Activated CD8-positive, alpha-beta memory T cell treated with anti-CD3 and anti-CD28 coated beads, Interleukin-2, amount 10 ng/mL, durations not matched to agents 7 days and 5 days (primary cell): ENCODE measurements around the gene RNF121. TPM values are rescaled to one million over a fixed set of nuclear protein-coding genes. Genes with fewer than 3 reads are reported as not detected.

Experiments
- ATAC-seq: fragments of 150-1000 bp; cut with Tn5 transposase; one replicate; pipeline ENCODE4 v1.10.0; 2021; ENCODE audit warnings: moderate library complexity
- CTCF ChIA-PET: fragments of 350-600 bp; sonication (Branson Sonifier 250); formaldehyde crosslinking; loops from one replicate; lab custom pipeline; 2021; ENCODE audit warnings: antibody characterized with exemption; lab: Charles Lee
- DNase-seq: peaks from one replicate; pipeline ENCODE4 v3.0.0-alpha.2; 2020
- H3K27ac Mint-ChIP-seq: one replicate; pipeline ENCODE4 v1.8.0; 2021; ENCODE audit warnings: mild to moderate bottlenecking, mixed read lengths
- H3K27me3 Mint-ChIP-seq: one replicate; pipeline ENCODE4 v1.8.0; 2021; ENCODE audit warnings: mixed read lengths
- H3K36me3 Mint-ChIP-seq: one replicate; pipeline ENCODE4 v1.8.0; 2021; ENCODE audit warnings: mild to moderate bottlenecking, mixed read lengths
- H3K4me1 Mint-ChIP-seq: one replicate; pipeline ENCODE4 v1.8.0; 2021; ENCODE audit warnings: mixed read lengths
- H3K4me3 Mint-ChIP-seq: one replicate; pipeline ENCODE4 v1.8.0; 2021; ENCODE audit warnings: mild to moderate bottlenecking, moderate library complexity, mixed read lengths
- H3K9me3 Mint-ChIP-seq: one replicate; pipeline ENCODE4 v1.8.0; 2022; ENCODE audit warnings: low read depth, mixed read lengths
- total RNA-seq, 2 experiments: library from RNA; stranded (reverse); gene quantifications; one replicate each; pipeline ENCODE4 v1.2.3, GENCODE V29; 2021

RNF121 gene
- total RNA-seq, 2 experiments from 2014 or later: 30.7 to 38.7 TPM

DNA sequence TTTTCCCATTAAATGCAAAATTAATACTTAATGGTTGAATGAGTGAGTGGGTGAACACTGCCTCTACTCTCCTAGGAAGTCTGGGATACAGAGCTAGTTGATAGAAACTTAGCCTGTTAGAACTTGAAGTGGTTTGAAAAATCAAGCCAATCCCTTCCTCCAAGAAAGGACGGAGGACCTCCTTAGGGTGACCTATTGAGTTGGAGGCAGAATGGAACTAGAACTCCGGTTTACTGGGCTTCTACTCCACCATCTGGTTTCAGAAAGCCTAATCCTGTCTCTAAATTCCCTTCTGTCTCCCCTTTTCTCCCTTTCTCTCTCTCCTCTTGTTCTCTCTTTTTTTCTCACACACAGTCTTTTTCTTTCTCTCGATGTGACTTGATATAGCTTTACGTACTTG lies 50.2 kb downstream of the RNF121 start:
- ATAC-seq (no peak), DNase-seq (no peak)
- no peaks in the 10 kb centered on the region for H3K27me3 Mint-ChIP-seq
- no peak overlapping the region for H3K27ac Mint-ChIP-seq
- CTCF ChIA-PET: interaction anchor here (0.8 to 3.8 kb wide), 18 partner anchors 10 to 468 kb away, joined by 3 to 31 read pairs (median 10); partner anchors contain the start of gene IL18BP
- no peak overlapping the region for H3K4me3 Mint-ChIP-seq
- peaks cover 14% of the 10 kb centered on the region for H3K36me3 Mint-ChIP-seq
- no peaks in the 10 kb centered on the region for H3K4me1 Mint-ChIP-seq
- no peaks in the 10 kb centered on the region for H3K9me3 Mint-ChIP-seq

DNA sequence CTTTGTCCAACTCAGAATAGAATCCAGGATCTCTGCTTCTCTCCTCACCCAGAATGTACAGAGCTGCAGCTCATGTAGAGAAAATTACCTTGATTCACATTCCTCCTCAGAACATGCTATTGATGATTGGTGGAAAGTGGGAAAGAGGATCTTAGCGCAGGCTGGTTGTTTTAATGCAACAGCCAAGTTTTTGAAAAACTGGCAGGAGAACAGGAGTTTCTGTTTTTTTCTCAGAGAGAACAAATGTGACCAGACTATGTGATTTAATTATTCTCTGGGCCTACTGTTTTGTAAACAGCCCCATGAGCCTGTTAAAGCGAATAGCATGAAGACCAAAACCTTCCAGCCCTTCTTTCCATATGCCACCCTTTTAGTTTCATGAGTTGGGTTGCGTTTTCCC lies 50.8 kb downstream of the RNF121 start:
- Mint-ChIP-seq H3K4me1 (no peaks in the 10 kb centered on the region), H3K9me3 (no peaks in the 10 kb centered on the region), H3K27me3 (no peaks in the 10 kb centered on the region), H3K36me3 (peaks cover 13% of the 10 kb centered on the region), H3K4me3 (no peak overlapping the region), H3K27ac (no peak overlapping the region)
- CTCF ChIA-PET: interaction anchor here (1.3 to 3.6 kb wide), 10 partner anchors 11 to 452 kb away, joined by 3 to 31 read pairs (median 12); partner anchors contain the start of gene IL18BP
- DNase-seq: no peak
- ATAC-seq: no peak

DNA sequence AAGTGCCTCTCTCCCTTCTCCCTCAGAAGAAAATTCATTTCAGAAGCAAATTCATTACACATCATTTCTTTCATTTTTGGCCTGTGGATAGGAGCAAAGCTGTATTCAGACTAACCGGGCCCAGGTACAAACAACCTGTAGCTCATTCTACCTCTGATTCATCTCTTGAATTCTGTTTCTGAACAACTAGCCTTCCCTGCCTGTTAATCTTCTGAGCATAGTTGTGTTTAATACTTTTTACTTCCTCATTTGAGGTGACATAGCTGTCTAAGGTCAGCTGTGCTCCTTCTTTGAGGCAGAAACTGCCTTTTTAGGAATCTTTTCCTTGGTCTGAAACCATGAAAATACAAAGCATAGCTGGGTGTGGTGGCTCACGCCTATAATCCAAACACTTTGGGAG lies 57.3 kb downstream of the RNF121 start:
- Mint-ChIP-seq H3K4me3 (no peak overlapping the region), H3K36me3 (peaks cover 13% of the 10 kb centered on the region), H3K27me3 (no peaks in the 10 kb centered on the region), H3K27ac (no peak overlapping the region), H3K9me3 (no peaks in the 10 kb centered on the region), H3K4me1 (peaks cover 10% of the 10 kb centered on the region)
- no peak for ATAC-seq
- no peak for DNase-seq
- CTCF ChIA-PET: interaction anchor here (0.7 to 2.1 kb wide), 6 partner anchors 9 to 198 kb away, joined by 3 to 13 read pairs (median 4); partner anchors contain the start of gene XNDC1N

DNA sequence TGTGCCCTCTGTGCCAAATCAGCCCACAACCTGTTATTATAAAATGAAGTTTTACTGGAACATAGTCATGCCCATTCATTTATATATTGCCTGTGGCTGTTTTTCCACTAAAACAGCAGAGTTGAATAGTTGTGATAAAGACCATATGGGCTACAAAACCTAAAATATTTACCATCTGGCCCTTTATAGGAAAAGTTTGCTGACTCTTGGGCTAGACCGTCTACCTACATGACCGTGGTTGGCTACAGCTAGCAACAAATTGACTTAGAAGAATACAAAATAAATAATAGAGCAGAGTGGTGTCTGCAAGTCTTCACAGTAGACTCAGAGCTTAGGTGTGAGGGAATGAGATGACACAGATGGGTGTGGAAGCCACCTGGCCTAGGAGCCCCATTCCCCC lies 58.7 kb downstream of the RNF121 start:
- Mint-ChIP-seq H3K27ac (no peak overlapping the region), H3K4me3 (no peak overlapping the region), H3K4me1 (peaks cover 21% of the 10 kb centered on the region), H3K36me3 (peaks cover 10% of the 10 kb centered on the region), H3K27me3 (no peaks in the 10 kb centered on the region), H3K9me3 (no peaks in the 10 kb centered on the region)
- CTCF ChIA-PET: interaction anchor here (2.1 to 3.9 kb wide), 2 partner anchors 10 to 38 kb away, joined by 5 to 22 read pairs; no protein-coding TSS in a partner anchor
- ATAC-seq (no peak), DNase-seq (no peak)

DNA sequence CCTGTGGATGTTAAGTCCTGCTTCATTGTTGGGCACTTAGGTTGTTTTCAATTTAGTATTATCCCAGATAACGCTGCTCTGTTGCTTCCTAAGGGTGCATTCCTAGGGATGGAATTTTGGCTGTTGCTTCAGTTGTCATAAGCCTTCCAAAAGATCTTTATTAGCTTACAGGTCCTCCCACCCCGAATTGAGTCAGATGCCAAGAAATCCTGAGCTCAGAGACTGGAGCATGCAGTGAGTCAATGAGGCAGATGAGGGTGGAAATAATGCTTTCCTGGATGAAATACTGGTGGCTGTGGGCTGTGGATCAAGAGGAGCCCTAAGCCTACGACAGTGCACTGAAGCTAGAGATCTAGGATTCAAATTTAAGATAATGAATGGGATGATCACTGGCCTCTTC lies 59.2 kb downstream of the RNF121 start:
- H3K27ac Mint-ChIP-seq: no peak overlapping the region
- no peaks in the 10 kb centered on the region for H3K9me3 Mint-ChIP-seq
- ATAC-seq (no peak), DNase-seq (no peak)
- peaks cover 23% of the 10 kb centered on the region for H3K4me1 Mint-ChIP-seq
- H3K36me3 Mint-ChIP-seq: peaks cover 8% of the 10 kb centered on the region
- H3K4me3 Mint-ChIP-seq: no peak overlapping the region
- CTCF ChIA-PET: interaction anchor here (0.7 to 3.9 kb wide), 3 partner anchors 10 to 446 kb away, joined by 3 to 22 read pairs (median 3); partner anchors contain the start of gene CLPB
- H3K27me3 Mint-ChIP-seq: no peaks in the 10 kb centered on the region

DNA sequence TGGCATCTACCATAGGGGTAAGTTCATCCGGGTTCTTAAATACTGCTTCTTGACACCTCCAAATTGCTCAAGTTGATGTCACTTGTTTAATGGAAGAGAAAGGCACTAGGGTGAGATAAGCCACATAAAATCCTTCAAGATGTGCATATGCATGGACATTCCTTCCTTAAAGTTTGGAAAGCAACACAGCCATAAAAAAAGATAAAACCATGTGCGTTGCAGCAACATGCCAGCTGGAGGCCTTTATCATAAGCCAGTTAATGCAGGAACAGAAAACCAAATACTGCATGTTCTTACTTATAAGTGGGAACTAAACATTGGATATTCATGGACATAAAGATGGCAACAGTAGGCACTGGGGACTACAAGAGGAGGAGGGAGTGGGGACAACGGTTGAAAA lies 61.9 kb downstream of the RNF121 start:
- Mint-ChIP-seq H3K36me3 (peaks cover 3% of the 10 kb centered on the region), H3K9me3 (no peaks in the 10 kb centered on the region), H3K4me1 (peaks cover 20% of the 10 kb centered on the region), H3K4me3 (no peak overlapping the region), H3K27me3 (no peaks in the 10 kb centered on the region), H3K27ac (no peak overlapping the region)
- no peak for DNase-seq
- no peak for ATAC-seq
- CTCF ChIA-PET: interaction anchor here (1.2 to 3.9 kb wide), 3 partner anchors 8 to 34 kb away, joined by 3 to 22 read pairs (median 6); partner anchors contain the start of gene IL18BP

DNA sequence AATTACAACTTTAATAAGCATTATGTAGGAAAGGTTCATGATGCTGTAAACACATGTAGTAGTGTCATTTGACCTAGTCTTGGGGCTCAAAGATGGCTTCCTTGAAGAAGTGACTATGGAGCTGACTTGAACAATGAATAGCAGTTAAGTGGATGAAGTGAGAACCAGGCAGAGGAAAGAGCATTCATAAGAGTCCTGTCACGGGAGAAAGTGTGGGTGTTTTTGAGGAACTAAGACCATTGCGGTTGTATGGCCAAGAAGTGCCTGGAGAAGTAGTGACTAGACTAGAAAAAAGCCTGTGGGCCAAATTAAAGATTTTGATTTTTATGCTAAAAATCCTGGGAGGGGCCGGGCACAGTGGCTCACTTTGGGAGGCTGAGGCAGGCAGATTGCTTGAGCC lies 62.6 kb downstream of the RNF121 start:
- CTCF ChIA-PET: interaction anchor here (1.2 kb wide), 1 partner anchor 34 kb away, joined by 3 read pairs; no protein-coding TSS in a partner anchor
- Mint-ChIP-seq H3K27me3 (no peaks in the 10 kb centered on the region), H3K9me3 (no peaks in the 10 kb centered on the region), H3K36me3 (peaks cover 3% of the 10 kb centered on the region), H3K4me1 (peaks cover 16% of the 10 kb centered on the region), H3K27ac (no peak overlapping the region), H3K4me3 (no peak overlapping the region)
- no peak for ATAC-seq
- no peak for DNase-seq

DNA sequence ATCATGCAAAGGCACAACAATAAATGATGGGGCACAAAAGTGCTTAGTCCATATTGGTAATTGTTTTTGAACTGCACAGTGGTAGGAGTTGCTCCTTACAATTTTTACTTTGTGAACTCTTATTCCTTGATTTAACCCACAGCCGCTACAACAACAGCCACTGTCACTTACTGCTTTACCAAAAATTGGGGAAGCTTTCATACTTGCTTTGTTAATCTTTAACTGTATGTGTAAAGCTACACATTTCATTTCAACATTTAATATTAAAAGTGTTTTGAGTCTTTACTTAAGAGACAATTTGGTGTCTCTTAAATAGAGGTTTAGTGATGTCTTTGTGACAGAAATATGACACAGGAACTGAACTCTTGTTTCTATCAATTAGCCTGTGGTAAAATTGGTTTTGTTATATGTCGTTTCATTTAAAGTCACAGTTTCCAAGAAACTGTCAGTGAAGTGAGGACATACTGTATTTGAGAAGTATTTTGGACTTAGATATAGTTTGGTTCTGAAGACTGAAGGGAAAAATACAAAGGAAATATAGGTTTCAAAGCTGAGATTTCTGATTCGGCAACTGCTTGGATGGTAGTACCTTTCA lies 63.4 kb downstream of the RNF121 start:
- ATAC-seq (no peak), DNase-seq (no peak)
- CTCF ChIA-PET: no interaction called here
- H3K4me1 Mint-ChIP-seq: peaks cover 16% of the 10 kb centered on the region
- H3K27ac Mint-ChIP-seq: no peak overlapping the region
- no peaks in the 10 kb centered on the region for H3K9me3 Mint-ChIP-seq
- no peaks in the 10 kb centered on the region for H3K27me3 Mint-ChIP-seq
- no peak overlapping the region for H3K4me3 Mint-ChIP-seq
- H3K36me3 Mint-ChIP-seq: no peaks in the 10 kb centered on the region

DNA sequence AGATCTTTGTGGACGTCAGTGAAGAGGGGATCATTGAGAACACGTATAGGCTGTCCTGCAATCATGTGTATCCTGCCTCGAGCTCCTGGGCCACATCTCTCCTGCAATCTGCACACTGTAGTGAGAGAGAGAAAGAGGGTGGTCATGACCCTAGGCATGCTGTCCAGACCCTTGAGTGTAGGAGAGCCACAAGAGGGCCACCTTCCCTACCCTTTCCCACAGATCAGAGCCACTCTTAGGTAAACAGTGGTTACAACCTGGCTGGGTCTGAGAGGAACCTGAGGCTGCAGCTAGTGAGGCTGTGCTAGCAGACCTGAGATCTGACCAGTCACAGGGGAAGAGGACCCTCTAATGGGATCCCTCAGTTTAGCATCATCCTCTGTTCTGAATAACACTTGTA lies 65.9 kb downstream of the RNF121 start:
- no peak for ATAC-seq

DNA sequence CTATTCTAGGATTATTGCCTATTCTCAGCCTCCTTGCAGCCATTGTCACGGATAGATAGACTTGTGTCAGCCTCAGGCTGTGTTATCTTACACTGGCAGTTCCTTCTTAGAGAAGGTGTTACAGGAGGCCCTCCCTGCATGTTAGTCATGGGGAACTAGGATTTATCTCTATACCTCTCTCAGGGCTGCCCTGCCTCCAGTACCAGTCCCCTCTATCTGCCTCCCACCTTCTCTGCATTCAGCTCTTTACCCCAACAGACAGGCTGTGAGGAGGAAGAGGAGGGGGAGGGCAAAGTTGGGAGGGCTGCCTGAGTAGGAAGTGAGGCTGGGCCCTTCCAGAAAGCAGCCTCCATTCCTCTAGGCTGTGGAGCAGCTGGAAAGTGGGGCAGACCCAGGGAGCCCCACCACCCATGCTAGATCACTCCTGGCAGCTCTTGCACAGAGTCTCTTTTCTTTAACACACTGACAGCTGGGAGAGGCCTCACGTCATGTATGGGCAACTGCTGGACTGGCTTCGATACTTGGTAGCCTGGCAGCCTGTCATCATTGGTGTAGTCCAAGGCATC lies 67.0 kb downstream of the RNF121 start:
- Mint-ChIP-seq H3K4me1 (peaks cover 35% of the 10 kb centered on the region), H3K36me3 (no peaks in the 10 kb centered on the region), H3K9me3 (no peaks in the 10 kb centered on the region), H3K4me3 (no peak overlapping the region), H3K27ac (no peak overlapping the region), H3K27me3 (no peaks in the 10 kb centered on the region)
- no peak for DNase-seq
- ATAC-seq: no peak
- CTCF ChIA-PET: interaction anchor here (0.9 to 1.8 kb wide), 4 partner anchors 12 to 187 kb away, joined by 3 to 5 read pairs (median 3); no protein-coding TSS in a partner anchor

More for the DNA sequence above, 65.9 kb downstream of the RNF121 start:
- Mint-ChIP-seq H3K27ac (no peak overlapping the region), H3K36me3 (no peaks in the 10 kb centered on the region), H3K4me3 (no peak overlapping the region), H3K9me3 (no peaks in the 10 kb centered on the region), H3K4me1 (peaks cover 34% of the 10 kb centered on the region), H3K27me3 (no peaks in the 10 kb centered on the region)
- CTCF ChIA-PET: interaction anchor here (1.8 kb wide), 1 partner anchor 13 kb away, joined by 5 read pairs; no protein-coding TSS in a partner anchor
- DNase-seq: no peak

DNA sequence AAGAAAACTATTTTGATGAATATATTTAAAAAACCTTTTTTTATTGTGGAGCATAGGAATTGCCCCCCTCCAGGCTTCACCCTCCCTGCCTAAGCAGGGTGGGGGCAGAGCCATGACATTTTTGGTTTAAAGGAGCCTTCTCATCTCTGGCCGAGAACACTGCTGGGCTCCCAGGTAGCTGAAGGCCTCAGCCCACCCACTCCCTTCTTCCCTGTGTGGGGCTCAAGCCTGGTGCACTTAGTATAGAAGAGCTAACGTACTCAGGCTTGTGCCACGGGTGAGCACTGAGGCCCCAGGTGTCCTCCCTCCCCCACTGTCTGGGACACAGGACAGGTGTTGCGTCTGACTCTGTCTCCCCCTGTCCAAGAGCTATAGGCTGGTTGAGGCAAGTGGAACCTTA lies 67.7 kb downstream of the RNF121 start:
- DNase-seq: no peak
- no peak overlapping the region for H3K4me3 Mint-ChIP-seq
- CTCF ChIA-PET: interaction anchor here (1.1 to 1.2 kb wide), 2 partner anchors 20 to 187 kb away, joined by 3 read pairs; no protein-coding TSS in a partner anchor

DNA sequence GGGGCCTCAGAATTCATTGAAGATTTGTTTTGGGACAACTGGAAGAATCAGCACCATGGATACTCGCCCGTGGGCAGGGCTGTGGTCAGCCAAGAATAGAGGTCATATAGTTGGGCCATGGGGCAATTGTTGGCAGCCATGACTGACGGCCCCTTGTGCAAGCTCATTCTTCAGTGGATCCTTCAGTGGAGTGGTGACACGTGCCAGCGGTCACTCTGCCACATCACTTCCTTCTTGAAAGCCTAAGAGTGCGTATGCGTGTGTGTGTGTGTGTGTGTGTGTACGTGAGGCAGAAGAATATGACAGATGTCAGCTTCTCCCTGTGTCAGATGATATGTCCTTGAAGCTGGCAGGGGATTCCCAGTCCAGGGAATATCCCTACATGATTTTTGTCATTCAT lies 68.1 kb downstream of the RNF121 start:
- Mint-ChIP-seq H3K4me1 (peaks cover 29% of the 10 kb centered on the region), H3K27ac (no peak overlapping the region), H3K27me3 (no peaks in the 10 kb centered on the region), H3K9me3 (no peaks in the 10 kb centered on the region), H3K4me3 (no peak overlapping the region), H3K36me3 (peaks cover 2% of the 10 kb centered on the region)
- DNase-seq: no peak
- CTCF ChIA-PET: interaction anchor here (0.9 to 1.2 kb wide), 3 partner anchors 20 to 435 kb away, joined by 3 read pairs; no protein-coding TSS in a partner anchor
- ATAC-seq: no peak

More for the DNA sequence above, 67.7 kb downstream of the RNF121 start:
- Mint-ChIP-seq H3K36me3 (no peaks in the 10 kb centered on the region), H3K27me3 (no peaks in the 10 kb centered on the region), H3K9me3 (no peaks in the 10 kb centered on the region), H3K4me1 (peaks cover 31% of the 10 kb centered on the region), H3K27ac (no peak overlapping the region)
- ATAC-seq: no peak

DNA sequence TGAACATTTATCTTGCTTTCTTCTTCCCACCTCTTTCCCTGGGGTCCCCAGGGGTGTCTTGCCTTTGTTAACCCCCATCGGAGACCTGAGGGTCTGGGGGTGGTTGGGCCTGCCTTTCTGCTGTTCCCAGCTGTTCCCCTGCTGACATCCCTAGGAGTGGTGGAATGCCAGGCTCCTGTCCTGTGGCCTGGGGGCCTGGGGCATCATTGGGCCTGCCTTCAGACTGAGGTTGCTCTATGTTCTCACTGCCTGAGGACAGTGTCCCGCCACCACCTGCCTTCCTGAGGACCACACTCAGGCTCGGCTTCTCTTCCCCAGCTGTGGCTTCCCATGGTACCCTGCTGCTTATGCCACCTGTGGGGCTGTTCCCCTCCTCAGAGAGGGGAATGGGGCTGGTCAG lies 68.7 kb downstream of the RNF121 start:
- no peak for DNase-seq
- no peak overlapping the region for H3K27ac Mint-ChIP-seq
- peaks cover 3% of the 10 kb centered on the region for H3K36me3 Mint-ChIP-seq
- no peak overlapping the region for H3K4me3 Mint-ChIP-seq
- H3K9me3 Mint-ChIP-seq: no peaks in the 10 kb centered on the region
- ATAC-seq: no peak
- no peaks in the 10 kb centered on the region for H3K27me3 Mint-ChIP-seq
- peaks cover 23% of the 10 kb centered on the region for H3K4me1 Mint-ChIP-seq
- CTCF ChIA-PET: interaction anchor here (0.9 to 2.8 kb wide), 3 partner anchors 8 to 434 kb away, joined by 3 to 11 read pairs (median 6); no protein-coding TSS in a partner anchor
